Activated naive CD4-positive, alpha-beta T cell treated with anti-CD3 and anti-CD28 coated beads for 36 hours (primary cell): ENCODE results near the gene OXSR1. TPM values are rescaled to one million over a fixed set of nuclear protein-coding genes. Genes with fewer than 3 reads are reported as not detected.

ENCODE experiments used
- CTCF ChIA-PET: fragments of 350-600 bp; sonication (Branson Sonifier 250); formaldehyde crosslinking; loops from one replicate; lab custom pipeline; 2021; ENCODE audit warnings: antibody characterized with exemption; lab: Charles Lee
- DNase-seq: peaks from one replicate; pipeline ENCODE4 v3.0.0-alpha.2; 2020
- H3K27ac Mint-ChIP-seq: one replicate; pipeline ENCODE4 v1.8.0; 2021; ENCODE audit warnings: mild to moderate bottlenecking, mixed read lengths
- H3K27me3 Mint-ChIP-seq: one replicate; pipeline ENCODE4 v1.8.0; 2021; ENCODE audit warnings: low read depth, mixed read lengths
- H3K36me3 Mint-ChIP-seq: one replicate; pipeline ENCODE4 v1.8.0; 2021; ENCODE audit warnings: low read depth, mixed read lengths
- H3K4me1 Mint-ChIP-seq: one replicate; pipeline ENCODE4 v1.8.0; 2021; ENCODE audit warnings: low read depth, mixed read lengths
- H3K4me3 Mint-ChIP-seq: one replicate; pipeline ENCODE4 v1.8.0; 2021; ENCODE audit warnings: mild to moderate bottlenecking, moderate library complexity, mixed read lengths
- H3K9me3 Mint-ChIP-seq: one replicate; pipeline ENCODE4 v1.8.0; 2021; ENCODE audit warnings: mixed read lengths
- intact Hi-C: fragments of 100-400 bp; cut with micrococcal nuclease; formaldehyde crosslinking; loops from one replicate; pipeline ENCODE4 v1.15.1; 2023
- total RNA-seq, 2 experiments: library from RNA; stranded (reverse); gene quantifications; one replicate each; pipeline ENCODE4 v1.2.3, GENCODE V29; 2021

The OXSR1 gene
- total RNA-seq, 2 experiments from 2014 or later = 33.8 to 35.0 TPM

DNA sequence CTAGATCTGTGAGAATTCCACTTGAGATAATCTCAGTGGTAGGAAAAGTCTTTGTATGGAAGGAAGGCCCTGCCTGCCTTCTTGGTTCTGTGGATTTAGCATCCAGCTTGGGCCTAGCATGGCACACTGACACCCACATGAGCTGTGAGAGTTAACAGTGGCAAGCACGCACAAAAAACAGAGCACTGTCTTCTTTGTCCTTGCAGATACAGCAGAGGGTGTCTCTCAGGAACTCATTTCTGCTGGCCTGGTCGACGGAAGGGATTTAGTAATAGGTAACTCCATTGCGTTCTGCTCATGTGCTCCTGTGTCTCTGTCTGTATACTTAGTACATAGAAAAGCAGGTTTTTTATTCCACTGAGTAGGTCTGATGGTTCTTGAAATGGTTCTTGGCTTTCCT, 85.9 kb downstream of the OXSR1 start:
- Mint-ChIP-seq H3K4me3 (no peak overlapping the region), H3K9me3 (no peaks in the 10 kb centered on the region), H3K27ac (no peak overlapping the region), H3K27me3 (no peaks in the 10 kb centered on the region), H3K4me1 (peaks cover 15% of the 10 kb centered on the region), H3K36me3 (peaks cover 50% of the 10 kb centered on the region)
- no peak for DNase-seq
- CTCF ChIA-PET = interaction anchor here (1.4 kb wide), 1 partner anchor 25 kb away, joined by 4 read pairs; no protein-coding TSS in a partner anchor
- intact Hi-C loops = no loop called here

DNA sequence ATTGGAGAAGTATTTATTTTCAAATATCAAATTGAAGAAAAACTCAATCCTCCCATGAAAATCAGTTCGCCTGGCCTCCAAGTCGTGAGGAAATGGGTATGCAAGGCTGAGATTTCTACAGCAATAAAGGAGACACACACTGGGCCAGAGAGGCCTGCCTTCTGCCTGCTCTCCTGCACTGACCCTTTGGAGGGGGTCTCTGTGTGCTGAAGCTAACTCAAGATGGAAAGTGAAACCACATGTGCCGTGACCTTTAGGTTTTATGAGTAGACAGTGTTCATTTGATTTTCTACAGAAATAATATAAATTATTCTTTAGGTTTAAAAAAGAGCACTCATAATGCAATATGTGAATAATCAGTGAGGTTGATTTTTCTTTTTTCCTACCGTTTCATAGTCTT, 88.4 kb downstream of the OXSR1 start:
- Mint-ChIP-seq H3K4me3 (no peak overlapping the region), H3K9me3 (no peaks in the 10 kb centered on the region), H3K4me1 (peaks cover 30% of the 10 kb centered on the region), H3K36me3 (peaks cover 35% of the 10 kb centered on the region), H3K27ac (no peak overlapping the region), H3K27me3 (no peaks in the 10 kb centered on the region)
- intact Hi-C loops = no loop called here
- CTCF ChIA-PET = no interaction called here
- no peak for DNase-seq

DNA sequence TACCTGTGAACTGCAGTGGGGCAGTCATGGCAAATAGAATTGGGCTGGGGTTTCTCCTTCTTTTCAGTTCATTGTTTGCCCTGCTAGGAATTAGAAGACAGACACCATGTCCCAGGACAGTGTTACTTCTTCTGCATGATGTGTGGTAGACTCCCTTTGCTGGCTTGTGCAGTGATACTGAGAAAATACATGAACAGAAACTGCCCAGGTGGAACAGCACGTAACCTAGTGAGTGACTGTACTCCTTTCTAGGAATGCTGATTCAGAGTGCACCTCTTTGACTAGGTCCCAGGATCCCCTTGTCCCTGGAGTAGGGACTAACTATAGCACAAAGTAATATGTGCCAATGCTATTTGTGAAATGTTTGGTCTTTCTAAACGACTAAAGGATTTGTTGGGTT, 89.5 kb downstream of the OXSR1 start:
- peaks cover 34% of the 10 kb centered on the region for H3K4me1 Mint-ChIP-seq
- H3K4me3 Mint-ChIP-seq = no peak overlapping the region
- H3K36me3 Mint-ChIP-seq = peaks cover 31% of the 10 kb centered on the region
- no peaks in the 10 kb centered on the region for H3K27me3 Mint-ChIP-seq
- no peak for DNase-seq
- CTCF ChIA-PET = no interaction called here
- intact Hi-C loops = no loop called here
- H3K9me3 Mint-ChIP-seq = no peaks in the 10 kb centered on the region
- no peak overlapping the region for H3K27ac Mint-ChIP-seq

DNA sequence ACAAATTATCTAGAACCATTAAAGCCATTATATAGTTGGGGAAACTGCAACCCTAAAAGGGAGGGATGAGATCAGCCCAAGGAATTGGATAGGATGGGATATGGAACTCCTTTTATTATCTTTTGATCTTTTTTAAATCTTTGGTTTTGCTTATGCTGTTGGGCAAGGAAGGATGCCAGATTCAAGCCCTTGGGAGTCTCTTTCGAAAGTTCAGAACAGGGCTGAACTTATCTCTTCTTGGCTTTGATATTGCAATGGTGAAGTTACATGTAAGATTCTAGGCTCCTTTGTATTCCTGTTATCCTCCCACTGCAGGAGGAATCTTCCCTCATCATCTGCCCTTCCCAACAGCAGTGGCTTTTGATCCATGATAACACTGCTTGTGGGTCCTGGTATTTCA, 90.3 kb downstream of the OXSR1 start:
- peaks cover 35% of the 10 kb centered on the region for H3K4me1 Mint-ChIP-seq

DNA sequence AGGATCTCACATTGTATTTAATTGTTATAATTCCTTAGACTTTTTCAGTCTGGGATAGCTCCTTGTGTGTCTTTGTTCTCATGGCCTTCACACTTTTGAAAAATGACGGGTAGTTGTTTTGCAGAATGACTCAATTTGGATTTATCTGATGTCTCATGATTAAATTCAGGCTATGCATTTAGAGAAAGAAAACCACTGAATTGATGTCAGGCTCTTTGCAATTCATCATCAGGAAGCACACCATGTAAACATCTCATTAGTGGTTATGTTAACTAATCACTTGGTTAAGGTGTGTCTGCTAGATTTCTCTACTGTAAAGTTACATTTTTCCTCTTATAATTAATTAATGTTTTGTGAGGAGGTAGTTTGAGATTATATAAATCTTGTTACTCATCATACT, 92.2 kb downstream of the OXSR1 start:
- H3K9me3 Mint-ChIP-seq = no peaks in the 10 kb centered on the region
- CTCF ChIA-PET = no interaction called here
- no peak for DNase-seq
- peaks cover 35% of the 10 kb centered on the region for H3K4me1 Mint-ChIP-seq
- H3K36me3 Mint-ChIP-seq = peaks cover 22% of the 10 kb centered on the region
- no peak overlapping the region for H3K4me3 Mint-ChIP-seq
- H3K27me3 Mint-ChIP-seq = no peaks in the 10 kb centered on the region
- intact Hi-C loops = no loop called here
- H3K27ac Mint-ChIP-seq = no peak overlapping the region

More for the DNA sequence above, 90.3 kb downstream of the OXSR1 start:
- Mint-ChIP-seq H3K27ac (no peak overlapping the region), H3K27me3 (no peaks in the 10 kb centered on the region), H3K9me3 (no peaks in the 10 kb centered on the region), H3K4me3 (no peak overlapping the region), H3K36me3 (peaks cover 30% of the 10 kb centered on the region)
- CTCF ChIA-PET = interaction anchor here (0.7 to 1.2 kb wide), 3 partner anchors 17 to 359 kb away, joined by 3 to 4 read pairs (median 3); no protein-coding TSS in a partner anchor
- intact Hi-C loops = no loop called here
- no peak for DNase-seq

DNA sequence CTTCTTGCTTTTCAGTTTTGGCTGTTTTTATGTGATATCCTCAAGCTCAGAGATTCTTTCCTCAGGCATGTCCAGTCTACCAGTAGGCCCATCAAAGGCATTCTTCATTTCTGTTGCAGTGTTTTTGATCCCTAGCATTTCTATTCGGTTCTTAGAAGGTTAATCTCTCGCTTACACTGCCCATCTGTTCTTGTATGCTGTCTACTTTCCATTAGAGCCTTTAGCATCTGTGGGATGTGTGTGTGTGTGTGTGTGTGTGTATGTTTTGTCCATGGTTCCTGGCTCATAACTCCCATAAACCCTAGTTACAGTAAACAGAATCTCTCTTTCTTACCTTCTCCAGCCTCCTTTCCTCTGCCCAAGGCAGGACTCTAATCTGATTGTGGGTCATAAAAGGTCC, 95.1 kb downstream of the OXSR1 start:
- DNase-seq = no peak
- no peak overlapping the region for H3K4me3 Mint-ChIP-seq
- peaks cover 26% of the 10 kb centered on the region for H3K4me1 Mint-ChIP-seq
- H3K9me3 Mint-ChIP-seq = no peaks in the 10 kb centered on the region
- no peaks in the 10 kb centered on the region for H3K27me3 Mint-ChIP-seq
- intact Hi-C loops = no loop called here
- CTCF ChIA-PET = no interaction called here
- no peaks in the 10 kb centered on the region for H3K36me3 Mint-ChIP-seq
- no peak overlapping the region for H3K27ac Mint-ChIP-seq

DNA sequence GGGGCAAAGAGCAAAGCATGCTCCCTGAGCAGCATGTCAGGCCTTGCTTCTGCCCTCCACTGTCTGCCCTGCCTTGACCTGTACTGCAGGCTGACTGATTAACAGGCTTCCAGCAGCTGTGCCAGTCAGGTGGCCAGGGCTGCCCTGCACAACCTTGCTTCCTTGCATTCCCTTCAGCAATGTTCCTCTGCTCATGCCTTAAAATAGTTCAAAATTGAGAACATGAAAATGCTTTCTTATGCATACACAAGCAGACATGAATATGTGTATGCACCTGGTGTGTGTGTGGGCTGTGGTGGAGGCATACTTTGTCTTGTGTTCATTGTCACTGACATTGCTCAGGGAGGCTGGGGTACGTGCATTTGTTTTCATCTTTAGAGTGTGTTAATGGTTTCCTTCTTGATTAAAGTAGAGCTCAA, 99.0 kb downstream of the OXSR1 start:
- Mint-ChIP-seq H3K27ac (no peak overlapping the region), H3K4me3 (no peak overlapping the region), H3K4me1 (peaks cover 13% of the 10 kb centered on the region), H3K27me3 (no peaks in the 10 kb centered on the region), H3K36me3 (no peaks in the 10 kb centered on the region), H3K9me3 (no peaks in the 10 kb centered on the region)
- intact Hi-C loops = no loop called here
- DNase-seq = no peak
- CTCF ChIA-PET = no interaction called here

DNA sequence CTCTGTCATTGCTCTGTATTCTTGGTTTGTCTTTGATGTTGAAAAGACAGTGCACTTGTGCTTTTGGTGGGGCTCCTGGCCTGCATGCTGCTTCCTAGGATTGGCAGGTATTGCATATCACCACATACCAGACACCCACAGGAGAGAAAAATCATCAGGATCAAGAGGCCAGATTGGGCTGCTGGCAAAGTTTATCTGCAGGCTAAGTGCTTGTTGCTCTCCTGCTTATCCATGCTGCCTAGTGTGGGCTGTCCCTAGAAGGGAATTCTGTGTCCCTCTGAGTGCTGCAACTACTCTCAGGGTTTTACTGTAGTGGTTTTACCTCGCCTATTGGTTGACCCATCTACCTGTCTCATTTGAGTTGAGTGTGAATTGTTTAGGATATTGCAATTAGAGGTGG, 99.4 kb downstream of the OXSR1 start:
- intact Hi-C loops = no loop called here
- DNase-seq = no peak
- H3K4me1 Mint-ChIP-seq = peaks cover 10% of the 10 kb centered on the region
- CTCF ChIA-PET = no interaction called here
- H3K36me3 Mint-ChIP-seq = no peaks in the 10 kb centered on the region
- no peak overlapping the region for H3K27ac Mint-ChIP-seq
- no peak overlapping the region for H3K4me3 Mint-ChIP-seq
- no peaks in the 10 kb centered on the region for H3K9me3 Mint-ChIP-seq
- H3K27me3 Mint-ChIP-seq = no peaks in the 10 kb centered on the region

DNA sequence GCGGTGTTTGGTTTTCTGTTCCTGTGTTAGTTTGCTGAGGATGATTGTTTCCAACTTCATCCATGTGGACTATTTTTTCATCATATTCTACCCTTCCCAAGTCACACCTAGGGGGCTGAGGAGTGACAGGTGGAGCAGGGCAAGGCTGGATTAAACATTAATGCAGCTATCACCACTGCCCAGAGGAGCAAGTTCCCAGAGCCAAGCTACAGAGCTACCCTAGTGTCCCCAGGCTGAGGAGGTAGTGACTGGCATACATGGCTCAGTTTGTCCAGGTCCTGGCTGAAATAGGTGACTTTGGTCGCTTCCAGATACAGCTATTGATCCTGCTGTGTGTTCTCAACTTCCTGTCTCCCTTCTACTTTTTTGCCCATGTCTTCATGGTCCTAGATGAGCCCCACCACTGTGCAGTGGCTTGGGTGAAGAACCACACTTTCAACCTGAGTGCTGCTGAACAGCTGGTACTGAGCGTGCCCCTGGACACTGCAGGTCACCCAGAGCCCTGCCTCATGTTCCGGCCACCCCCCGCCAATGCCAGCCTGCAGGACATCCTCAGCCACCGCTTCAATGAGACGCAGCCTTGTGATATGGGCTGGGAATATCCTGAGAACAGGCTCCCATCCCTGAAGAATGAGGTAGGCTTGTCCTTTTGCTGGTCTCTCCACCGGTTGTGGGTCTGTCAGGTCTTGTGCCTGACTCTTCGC, 100.4 kb downstream of the OXSR1 start, which contains the start of gene SLC22A13:
Gene SLC22A13 (plus strand): TSS at position 209 of the 704 bp plus-strand sequence. CDS start 49 bp downstream, at position 258.
- no peak for DNase-seq
- intact Hi-C loops = no loop called here
- H3K36me3 Mint-ChIP-seq = peaks cover under 1% of the 10 kb centered on the region
- no peaks in the 10 kb centered on the region for H3K27me3 Mint-ChIP-seq
- CTCF ChIA-PET = no interaction called here
- H3K9me3 Mint-ChIP-seq = no peaks in the 10 kb centered on the region
- H3K4me1 Mint-ChIP-seq = peaks cover 8% of the 10 kb centered on the region
- H3K4me3 Mint-ChIP-seq = no peak within 1 kb of the TSS
- no peak within 1 kb of the TSS for H3K27ac Mint-ChIP-seq

DNA sequence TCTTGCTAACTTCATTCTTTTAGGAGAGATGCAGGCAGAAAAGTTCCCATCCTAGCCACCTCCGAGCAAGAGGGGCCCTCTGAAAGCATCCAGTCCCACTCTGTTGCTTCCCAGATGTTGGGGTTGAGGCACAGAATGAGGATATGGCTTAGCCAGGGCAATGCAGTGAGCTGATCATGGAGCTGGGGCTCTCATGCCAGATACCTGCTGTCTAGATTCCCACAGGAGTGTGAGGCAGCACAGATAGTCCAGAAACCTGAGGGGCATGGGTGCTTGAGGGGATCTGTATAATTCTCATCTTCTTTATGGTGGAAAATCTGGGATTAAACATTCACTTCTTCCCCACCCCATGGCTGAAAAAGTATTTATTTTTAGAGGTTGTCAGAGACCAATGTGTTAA, 101.5 kb downstream of the OXSR1 start:
- CTCF ChIA-PET = no interaction called here
- no peaks in the 10 kb centered on the region for H3K27me3 Mint-ChIP-seq
- DNase-seq = no peak
- no peak overlapping the region for H3K4me3 Mint-ChIP-seq
- no peak overlapping the region for H3K27ac Mint-ChIP-seq
- peaks cover 8% of the 10 kb centered on the region for H3K4me1 Mint-ChIP-seq
- intact Hi-C loops = no loop called here
- H3K9me3 Mint-ChIP-seq = no peaks in the 10 kb centered on the region
- peaks cover 2% of the 10 kb centered on the region for H3K36me3 Mint-ChIP-seq

DNA sequence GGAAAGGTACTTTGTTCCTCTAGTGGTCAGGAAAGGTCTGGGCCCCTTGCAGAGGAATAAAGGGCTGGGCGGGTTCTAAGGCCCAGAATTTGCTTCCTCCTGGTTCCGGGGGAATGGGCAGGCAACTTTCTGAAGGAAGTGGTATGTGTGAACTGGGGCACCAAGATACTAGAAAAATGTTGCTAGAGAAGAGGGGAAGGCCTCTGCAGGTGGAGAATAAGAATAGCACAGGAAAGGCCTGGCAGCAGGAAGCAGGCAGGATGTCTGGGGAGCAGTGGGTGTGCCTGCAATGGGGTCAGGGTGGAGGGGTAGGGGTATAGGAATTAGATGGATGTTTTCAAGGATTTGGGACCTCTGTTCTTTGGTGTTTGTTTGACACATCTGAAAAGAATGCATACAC, 102.3 kb downstream of the OXSR1 start:
- H3K27me3 Mint-ChIP-seq = no peaks in the 10 kb centered on the region
- no peak overlapping the region for H3K27ac Mint-ChIP-seq
- H3K4me1 Mint-ChIP-seq = peaks cover 8% of the 10 kb centered on the region
- no peak for DNase-seq
- CTCF ChIA-PET = interaction anchor here (0.7 kb wide), 1 partner anchor 209 kb away, joined by 3 read pairs; no protein-coding TSS in a partner anchor
- H3K9me3 Mint-ChIP-seq = no peaks in the 10 kb centered on the region
- H3K36me3 Mint-ChIP-seq = peaks cover 2% of the 10 kb centered on the region
- intact Hi-C loops = no loop called here
- no peak overlapping the region for H3K4me3 Mint-ChIP-seq

DNA sequence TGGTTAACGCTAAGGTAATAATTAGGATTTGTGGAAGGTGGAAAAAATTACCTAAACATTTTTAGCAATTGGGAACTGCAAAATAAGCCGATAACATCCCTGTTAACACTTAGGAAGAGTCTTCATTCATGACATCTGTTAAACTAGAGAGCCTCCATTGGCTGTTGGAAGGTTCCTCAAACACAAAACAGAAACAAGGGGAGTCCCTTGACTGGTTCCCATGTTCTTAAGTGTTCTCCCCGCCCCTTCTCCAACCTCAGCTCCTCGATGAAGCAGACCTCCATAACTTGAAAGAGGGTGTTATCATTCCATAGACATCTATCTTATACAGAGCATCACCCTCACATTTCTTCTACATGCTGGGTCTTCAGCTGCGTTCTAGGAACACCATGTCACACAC, 102.8 kb downstream of the OXSR1 start:
- no peak overlapping the region for H3K4me3 Mint-ChIP-seq
- H3K36me3 Mint-ChIP-seq = peaks cover 2% of the 10 kb centered on the region
- H3K27me3 Mint-ChIP-seq = no peaks in the 10 kb centered on the region
- DNase-seq = no peak
- CTCF ChIA-PET = interaction anchor here (0.7 kb wide), 1 partner anchor 210 kb away, joined by 3 read pairs; no protein-coding TSS in a partner anchor
- H3K4me1 Mint-ChIP-seq = peaks cover 8% of the 10 kb centered on the region
- intact Hi-C loops = no loop called here
- no peaks in the 10 kb centered on the region for H3K9me3 Mint-ChIP-seq
- H3K27ac Mint-ChIP-seq = no peak overlapping the region

DNA sequence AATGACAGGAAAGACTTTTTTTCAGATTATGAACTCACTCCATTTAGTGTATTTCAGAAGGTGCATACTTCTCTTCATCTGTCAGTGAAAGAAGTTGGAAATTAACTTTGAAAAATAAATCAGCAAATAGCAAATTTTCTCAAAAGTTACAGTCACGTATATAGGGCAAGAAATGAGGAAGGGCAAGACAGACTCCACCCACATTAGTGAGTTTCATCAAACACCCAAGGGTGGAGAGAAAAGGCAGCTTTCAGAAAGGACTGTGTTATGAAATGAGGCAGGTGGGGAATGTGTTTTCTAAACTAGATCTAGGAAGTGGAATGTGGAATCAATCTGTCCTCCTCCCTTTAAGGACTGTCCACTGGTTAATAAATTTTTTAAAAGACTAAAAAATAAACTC, 103.2 kb downstream of the OXSR1 start:
- Mint-ChIP-seq H3K27ac (no peak overlapping the region), H3K4me1 (peaks cover 8% of the 10 kb centered on the region), H3K4me3 (no peak overlapping the region), H3K36me3 (peaks cover 2% of the 10 kb centered on the region), H3K27me3 (no peaks in the 10 kb centered on the region), H3K9me3 (no peaks in the 10 kb centered on the region)
- intact Hi-C loops = no loop called here
- DNase-seq = no peak
- CTCF ChIA-PET = interaction anchor here (0.7 to 0.8 kb wide), 2 partner anchors 20 to 210 kb away, joined by 3 read pairs; no protein-coding TSS in a partner anchor
